HepG2 (cell line): ENCODE data around the gene ELP1. TPM values are rescaled to one million over a fixed set of nuclear protein-coding genes. Genes with fewer than 3 reads are reported as not detected.

Source experiments
- ATAC-seq: fragments of 200-7000 bp; cut with Tn5 transposase; 3 replicates; pipeline ENCODE4 v1.9.1; 2020; ENCODE audit warnings: mild to moderate bottlenecking, moderate library complexity
- BruUV-seq: library from RNA; stranded (reverse); fragments of 400-500 nt; replicated peaks from 2 replicates; lab custom pipeline; 2021; lab: Mats Ljungman, UMichigan
- CTCF ChIA-PET: fragments of 300-600 bp; formaldehyde crosslinking; extraction: SDS; loops from one replicate; lab custom pipeline; 2021; ENCODE audit warnings: low total read pairs, inconsistent platforms, low intra/inter-chr PET ratio; lab: Yijun Ruan, JAX
- POLR2A ChIA-PET: fragments of 350-600 bp; sonication (Branson Sonifier 250); formaldehyde crosslinking; loops from one replicate; lab custom pipeline; 2020; ENCODE audit warnings: antibody characterized with exemption, inconsistent platforms; lab: Yijun Ruan, JAX
- DNase-seq: peaks from one replicate; pipeline ENCODE4 v3.0.0-alpha.2; 2015; ENCODE audit warnings: low spot score
- FAIRE-seq: peaks from 3 replicates; lab custom pipeline; 2011; peaks lifted over from hg19 to GRCh38; lab: Jason Lieb, UNC
- H2AFZ ChIP-seq: one replicate; pipeline ENCODE4 v1.6.1; 2011; ENCODE audit warnings: low read length, inconsistent platforms
- H3K27ac ChIP-seq: fragments of 300-600 bp; 3 replicates; pipeline ENCODE4 v1.8.0; 2011; ENCODE audit warnings: mixed run types, mild to moderate bottlenecking, mixed read lengths, low read length, inconsistent platforms; ENCODE audit not compliant: insufficient read depth; ENCODE audit errors: extremely low read length
- H3K27me3 ChIP-seq, 2 experiments: fragments of 200-600 bp in 1 of 2; 2 replicates in 1 of 2; 3 replicates in 1 of 2; pipeline versions ENCODE4 v1.6.0 to v1.8.0; 2011; ENCODE audit warnings: low read length in 2 of 2, mild to moderate bottlenecking in 2 of 2, moderate library complexity in 2 of 2, inconsistent platforms in 1 of 2; ENCODE audit not compliant: insufficient read depth in 2 of 2, control insufficient read depth in 1 of 2
- H3K36me3 ChIP-seq, 2 experiments: fragments of 200-600 bp in 1 of 2; replicated peaks in 1 of 2; 2 replicates in 1 of 2; 3 replicates in 1 of 2; pipeline versions ENCODE4 v1.5.1 to v1.8.0; 2011; ENCODE audit warnings: low read length in 2 of 2, inconsistent platforms in 1 of 2; ENCODE audit not compliant: insufficient read depth in 2 of 2, control insufficient read depth in 1 of 2
- H3K4me1 ChIP-seq: 2 replicates; pipeline ENCODE4 v1.5.1; 2012; ENCODE audit warnings: low read length, inconsistent platforms; ENCODE audit not compliant: insufficient read depth
- H3K4me2 ChIP-seq: 2 replicates; pipeline ENCODE4 v1.6.0; 2011; ENCODE audit warnings: low read depth, low read length, inconsistent platforms
- H3K4me3 ChIP-seq, 3 experiments: fragments of 200-600 bp in 1 of 3; sonication (generic), shearing (Covaris generic) in 1 of 3; replicated peaks in 1 of 3; 2 replicates each; pipeline ENCODE4 v1.5.1; 2011 to 2016; ENCODE audit warnings: low read length in 3 of 3, inconsistent platforms in 2 of 3, low read depth in 2 of 3, mild to moderate bottlenecking in 2 of 3, control low read depth in 1 of 3, mixed read lengths in 1 of 3; ENCODE audit not compliant: insufficient read depth in 1 of 3
- H3K79me2 ChIP-seq: one replicate; pipeline ENCODE4 v1.6.1; 2011; ENCODE audit warnings: low read length, inconsistent platforms; ENCODE audit not compliant: insufficient read depth
- H3K9ac ChIP-seq: 2 replicates; pipeline ENCODE4 v1.6.0; 2011; ENCODE audit warnings: mild to moderate bottlenecking, low read depth, low read length, inconsistent platforms; ENCODE audit not compliant: insufficient read depth
- H3K9me3 ChIP-seq: 2 replicates; pipeline ENCODE4 v1.5.1; 2012; ENCODE audit warnings: mild to moderate bottlenecking, low read length
- H4K20me1 ChIP-seq: 2 replicates; pipeline ENCODE4 v1.6.0; 2011; ENCODE audit warnings: inconsistent platforms, mild to moderate bottlenecking, low read length, moderate library complexity; ENCODE audit not compliant: insufficient read depth
- MYNN ChIP-seq: sonication (generic); formaldehyde crosslinking; IDR thresholded peaks from 2 replicates; pipeline ENCODE4 v1.4.0; 2020; ENCODE audit warnings: mild to moderate bottlenecking, low read depth, missing genetic modification reagents
- NFRKB ChIP-seq: fragments of 450-650 bp; IDR thresholded peaks from 2 replicates; pipeline ENCODE4 v1.6.1; 2017
- NR1H2 ChIP-seq: sonication (generic); formaldehyde crosslinking; IDR thresholded peaks from 2 replicates; pipeline ENCODE4 v1.8.1; 2022; ENCODE audit warnings: low read depth, missing genetic modification reagents, borderline replicate concordance
- REL ChIP-seq: sonication (generic); formaldehyde crosslinking; conservative IDR thresholded peaks from 2 replicates; pipeline ENCODE4 v1.8.0; 2022; ENCODE audit warnings: mild to moderate bottlenecking, missing genetic modification reagents, moderate library complexity
- SRSF1 ChIP-seq: fragments of 200-400 bp; formaldehyde crosslinking; optimal IDR thresholded peaks from 2 replicates; pipeline ENCODE3; 2017; ENCODE audit warnings: mild to moderate bottlenecking, low read depth, low read length, moderate library complexity
- ZBTB39 ChIP-seq: sonication (generic); formaldehyde crosslinking; IDR thresholded peaks from 2 replicates; pipeline ENCODE4 v1.5.0; 2020; ENCODE audit warnings: missing genetic modification reagents
- ZNF263 ChIP-seq: sonication (generic); formaldehyde crosslinking; IDR thresholded peaks from 2 replicates; pipeline ENCODE4 v1.4.0; 2020; ENCODE audit warnings: missing genetic modification reagents
- ZNF713 ChIP-seq: sonication (generic); formaldehyde crosslinking; IDR thresholded peaks from 2 replicates; pipeline ENCODE4 v1.4.0; 2020; ENCODE audit warnings: mild to moderate bottlenecking, missing genetic modification reagents
- ZNF790 ChIP-seq: sonication (generic); formaldehyde crosslinking; IDR thresholded peaks from 2 replicates; pipeline ENCODE4 v1.8.0; 2022; ENCODE audit warnings: missing genetic modification reagents, mild to moderate bottlenecking, borderline replicate concordance
- WGBS: methylation state at CpG from one replicate; pipeline ENCODE4 v1.1.6; 2017; ENCODE audit warnings: low lambda C conversion rate; 5-methylcytosine and 5-hydroxymethylcytosine counted together
- in situ Hi-C: cut with HindIII; loops from 2 replicates; pipeline ENCODE4 v1.10.0; 2017; ENCODE audit warnings: low pct_unique_long_range_greater_than_20kb; ENCODE audit not compliant: extremely low pct_ligation_motif_present
- intact Hi-C: fragments of 100-400 bp; cut with micrococcal nuclease; formaldehyde crosslinking; loops from one replicate; pipeline ENCODE4 v1.10.0; 2022; ENCODE audit not compliant: unreplicated experiment
- polyA plus RNA-seq, 8 experiments: library from polyadenylated mRNA; depleted of rRNA in 3 of 8; stranded (reverse) in 7 of 8; unstranded in 1 of 8; fragments of >200 nt; fragmentation: Illumina TruSeq in 4 of 8; extraction: Trizol in 4 of 8; gene quantifications; 2 replicates each; pipeline versions ENCODE4 v1.2.1 to v1.2.3, GENCODE V29; 2011 to 2016; ENCODE audit warnings: low read depth in 4 of 8, missing spikeins in 1 of 8, mixed read lengths in 1 of 8; ENCODE audit not compliant: insufficient read depth in 1 of 8
- total RNA-seq, 5 experiments: library from RNA; depleted of rRNA; stranded (reverse); fragments of >200 nt; fragmentation: Illumina TruSeq; extraction: Trizol; gene quantifications; 2 replicates each; pipeline ENCODE4 v1.2.3, GENCODE V29; 2016; ENCODE audit warnings: low read depth in 1 of 5
- TF ChIP-seq, protein P1 (sequence below): sonication (generic); formaldehyde crosslinking; IDR thresholded peaks from 2 replicates; pipeline ENCODE4 v1.4.0; 2020; ENCODE audit warnings: mild to moderate bottlenecking, missing genetic modification reagents, borderline replicate concordance

The ELP1 gene
- total and polyA plus RNA-seq, 2 of the 13 experiments (the other 11 are each of a cell fraction or from before 2014, with no cell fraction given), result 157 to 275 TPM

GRCh38 chr9:108834959-108835665 lies 98.8 kb downstream of the ELP1 start:
- no peaks in the 10 kb centered on the region for H4K20me1 ChIP-seq
- no TSS peak for BruUV-seq
- ChIA-PET CTCF (no interaction called here), POLR2A (no interaction called here)
- in situ Hi-C loops (no loop called here), intact Hi-C loops (no loop called here)
- no peaks in the 10 kb centered on the region for H3K9me3 ChIP-seq
- no peak for FAIRE-seq
- no peaks in the 10 kb centered on the region for H3K27me3 ChIP-seq
- H2AFZ ChIP-seq, result no peak overlapping the region
- no peak for DNase-seq
- no peak for TF ChIP-seq NR1H2
- no peak for TF ChIP-seq ZBTB39
- no peak overlapping the region for H3K9ac ChIP-seq
- H3K36me3 ChIP-seq, result no peaks in the 10 kb centered on the region
- no peaks in the 10 kb centered on the region for H3K79me2 ChIP-seq
- H3K4me3 ChIP-seq, result no peak overlapping the region
- no peak overlapping the region for H3K4me2 ChIP-seq
- H3K4me1 ChIP-seq, result peaks cover 32% of the 10 kb centered on the region
- H3K27ac ChIP-seq, result no peak overlapping the region
- ATAC-seq, result no peak
- WGBS, result 50% methylated on average over 4 of the region's 4 CpGs

DNA sequence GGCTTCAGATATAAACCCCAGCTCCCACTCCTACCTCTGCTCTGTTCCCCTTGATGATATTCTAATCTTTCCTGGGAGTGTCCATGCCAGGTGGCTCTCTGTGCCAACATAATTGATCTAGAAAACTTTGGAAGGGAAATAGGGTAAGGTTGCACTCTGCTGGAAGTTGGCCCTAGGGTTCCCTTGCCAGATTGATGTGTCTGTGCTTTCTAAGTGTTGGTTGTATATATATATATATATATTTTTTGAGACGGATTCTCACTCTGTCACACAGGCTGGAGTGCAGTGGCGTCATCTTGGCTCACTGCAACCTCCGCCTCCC lies 101.8 kb downstream of the ELP1 start:
- intact Hi-C loops (no loop called here), in situ Hi-C loops (no loop called here)
- Histone ChIP-seq H3K9me3 (no peaks in the 10 kb centered on the region), H3K79me2 (no peaks in the 10 kb centered on the region), H2AFZ (no peak overlapping the region), H4K20me1 (no peaks in the 10 kb centered on the region), H3K4me2 (no peak overlapping the region), H3K4me3 (no peak overlapping the region), H3K4me1 (peaks cover 29% of the 10 kb centered on the region), H3K27ac (no peak overlapping the region), H3K9ac (no peak overlapping the region), H3K36me3 (no peaks in the 10 kb centered on the region), H3K27me3 (no peaks in the 10 kb centered on the region)
- ATAC-seq, result no peak
- DNase-seq, result no peak
- no peak for FAIRE-seq
- BruUV-seq, result no TSS peak
- 82% methylated on average over 3 of the region's 3 CpGs for WGBS
- ChIA-PET POLR2A (no interaction called here), CTCF (no interaction called here)
- TF ChIP-seq, protein P1, sequence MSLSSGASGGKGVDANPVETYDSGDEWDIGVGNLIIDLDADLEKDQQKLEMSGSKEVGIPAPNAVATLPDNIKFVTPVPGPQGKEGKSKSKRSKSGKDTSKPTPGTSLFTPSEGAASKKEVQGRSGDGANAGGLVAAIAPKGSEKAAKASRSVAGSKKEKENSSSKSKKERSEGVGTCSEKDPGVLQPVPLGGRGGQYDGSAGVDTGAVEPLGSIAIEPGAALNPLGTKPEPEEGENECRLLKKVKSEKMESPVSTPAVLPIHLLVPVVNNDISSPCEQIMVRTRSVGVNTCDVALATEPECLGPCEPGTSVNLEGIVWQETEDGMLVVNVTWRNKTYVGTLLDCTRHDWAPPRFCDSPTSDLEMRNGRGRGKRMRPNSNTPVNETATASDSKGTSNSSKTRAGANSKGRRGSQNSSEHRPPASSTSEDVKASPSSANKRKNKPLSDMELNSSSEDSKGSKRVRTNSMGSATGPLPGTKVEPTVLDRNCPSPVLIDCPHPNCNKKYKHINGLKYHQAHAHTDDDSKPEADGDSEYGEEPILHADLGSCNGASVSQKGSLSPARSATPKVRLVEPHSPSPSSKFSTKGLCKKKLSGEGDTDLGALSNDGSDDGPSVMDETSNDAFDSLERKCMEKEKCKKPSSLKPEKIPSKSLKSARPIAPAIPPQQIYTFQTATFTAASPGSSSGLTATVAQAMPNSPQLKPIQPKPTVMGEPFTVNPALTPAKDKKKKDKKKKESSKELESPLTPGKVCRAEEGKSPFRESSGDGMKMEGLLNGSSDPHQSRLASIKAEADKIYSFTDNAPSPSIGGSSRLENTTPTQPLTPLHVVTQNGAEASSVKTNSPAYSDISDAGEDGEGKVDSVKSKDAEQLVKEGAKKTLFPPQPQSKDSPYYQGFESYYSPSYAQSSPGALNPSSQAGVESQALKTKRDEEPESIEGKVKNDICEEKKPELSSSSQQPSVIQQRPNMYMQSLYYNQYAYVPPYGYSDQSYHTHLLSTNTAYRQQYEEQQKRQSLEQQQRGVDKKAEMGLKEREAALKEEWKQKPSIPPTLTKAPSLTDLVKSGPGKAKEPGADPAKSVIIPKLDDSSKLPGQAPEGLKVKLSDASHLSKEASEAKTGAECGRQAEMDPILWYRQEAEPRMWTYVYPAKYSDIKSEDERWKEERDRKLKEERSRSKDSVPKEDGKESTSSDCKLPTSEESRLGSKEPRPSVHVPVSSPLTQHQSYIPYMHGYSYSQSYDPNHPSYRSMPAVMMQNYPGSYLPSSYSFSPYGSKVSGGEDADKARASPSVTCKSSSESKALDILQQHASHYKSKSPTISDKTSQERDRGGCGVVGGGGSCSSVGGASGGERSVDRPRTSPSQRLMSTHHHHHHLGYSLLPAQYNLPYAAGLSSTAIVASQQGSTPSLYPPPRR (CRISPR knock-in tag), result no peak
- no peak for TF ChIP-seq NFRKB
- no peak for TF ChIP-seq REL (CRISPR knock-in tag)
- no peak for TF ChIP-seq ZNF790 (CRISPR knock-in tag)
- TF ChIP-seq ZNF263 (CRISPR knock-in tag), result no peak
- TF ChIP-seq SRSF1, result no peak
- TF ChIP-seq ZNF713, result no peak
- no peak for TF ChIP-seq MYNN (CRISPR knock-in tag)
